Stimulated activated naive CD8-positive, alpha-beta T cell treated with anti-CD3 and anti-CD28 coated beads, Interleukin-15, Interleukin-2, amounts not matched to agents 100 ng/mL and 50 ng/mL, for 24 hours (primary cell): ENCODE measurements around the gene KLF3.
A peak's percentile ranks its signal among the peaks of the same experiment; 100 is the strongest.

Source experiments
- H3K27ac Mint-ChIP-seq: one replicate; pipeline ENCODE4 v1.8.0; 2021; ENCODE audit warnings: mild to moderate bottlenecking, mixed read lengths
- H3K27me3 Mint-ChIP-seq: one replicate; pipeline ENCODE4 v1.8.0; 2021; ENCODE audit warnings: mixed read lengths
- H3K36me3 Mint-ChIP-seq: one replicate; pipeline ENCODE4 v1.8.0; 2021; ENCODE audit warnings: low read depth, mixed read lengths
- H3K4me1 Mint-ChIP-seq: one replicate; pipeline ENCODE4 v1.8.0; 2021; ENCODE audit warnings: low read depth, mixed read lengths
- H3K4me3 Mint-ChIP-seq: one replicate; pipeline ENCODE4 v1.8.0; 2021; ENCODE audit warnings: mild to moderate bottlenecking, mixed read lengths
- H3K9me3 Mint-ChIP-seq: one replicate; pipeline ENCODE4 v1.8.0; 2021; ENCODE audit warnings: mixed read lengths

Gene KLF3

GRCh38 chr4:38723114-38723513, 59.1 kb downstream of the KLF3 start:
- Mint-ChIP-seq H3K9me3 (no peaks in the 10 kb centered on the region), H3K4me1 (no peaks in the 10 kb centered on the region), H3K27me3 (no peaks in the 10 kb centered on the region), H3K4me3 (no peak overlapping the region), H3K36me3 (no peaks in the 10 kb centered on the region), H3K27ac (no peak overlapping the region)

GRCh38 chr4:38723726-38724474, 59.9 kb downstream of the KLF3 start:
- no peaks in the 10 kb centered on the region for H3K36me3 Mint-ChIP-seq
- H3K27ac Mint-ChIP-seq, result peak overlapping the region; percentile 46
- no peaks in the 10 kb centered on the region for H3K9me3 Mint-ChIP-seq
- H3K4me3 Mint-ChIP-seq, result no peak overlapping the region
- peaks cover 2% of the 10 kb centered on the region for H3K4me1 Mint-ChIP-seq
- no peaks in the 10 kb centered on the region for H3K27me3 Mint-ChIP-seq

GRCh38 chr4:38724475-38724808, 60.4 kb downstream of the KLF3 start:
- Mint-ChIP-seq H3K9me3 (no peaks in the 10 kb centered on the region), H3K27ac (peak overlapping the region; percentile 46), H3K4me1 (peaks cover 5% of the 10 kb centered on the region), H3K27me3 (no peaks in the 10 kb centered on the region), H3K36me3 (no peaks in the 10 kb centered on the region), H3K4me3 (no peak overlapping the region)

GRCh38 chr4:38728631-38729141, 64.7 kb downstream of the KLF3 start:
- H3K4me1 Mint-ChIP-seq, result peaks cover 22% of the 10 kb centered on the region
- no peak overlapping the region for H3K4me3 Mint-ChIP-seq

GRCh38 chr4:38730493-38730829, 66.5 kb downstream of the KLF3 start:
- peaks cover 5% of the 10 kb centered on the region for H3K27me3 Mint-ChIP-seq
- no peak overlapping the region for H3K4me3 Mint-ChIP-seq
- H3K4me1 Mint-ChIP-seq, result peaks cover 25% of the 10 kb centered on the region
- no peaks in the 10 kb centered on the region for H3K36me3 Mint-ChIP-seq
- H3K27ac Mint-ChIP-seq, result peak overlapping the region; percentile 68
- H3K9me3 Mint-ChIP-seq, result peaks cover 13% of the 10 kb centered on the region

More at GRCh38 chr4:38728631-38729141, 64.7 kb downstream of the KLF3 start:
- Mint-ChIP-seq H3K36me3 (no peaks in the 10 kb centered on the region), H3K27ac (no peak overlapping the region), H3K9me3 (peaks cover 10% of the 10 kb centered on the region), H3K27me3 (peaks cover 3% of the 10 kb centered on the region)

- Mint-ChIP-seq H3K4me3 (peak overlapping the region; percentile 33), H3K4me1 (peaks cover 25% of the 10 kb centered on the region), H3K36me3 (no peaks in the 10 kb centered on the region), H3K27me3 (peaks cover 8% of the 10 kb centered on the region), H3K27ac (peak overlapping the region; percentile 68), H3K9me3 (peaks cover 13% of the 10 kb centered on the region)
Observed at GRCh38 chr4:38730830-38731646, 67.0 kb downstream of the KLF3 start.

- Mint-ChIP-seq H3K4me1 (peaks cover 25% of the 10 kb centered on the region), H3K36me3 (no peaks in the 10 kb centered on the region), H3K4me3 (peak overlapping the region; percentile 39), H3K9me3 (peaks cover 13% of the 10 kb centered on the region), H3K27ac (peak overlapping the region; percentile 86), H3K27me3 (peaks cover 9% of the 10 kb centered on the region)
Observed at GRCh38 chr4:38733663-38734062, 69.7 kb downstream of the KLF3 start.

GRCh38 chr4:38734446-38734845, 70.4 kb downstream of the KLF3 start:
- Mint-ChIP-seq H3K4me3 (no peak overlapping the region), H3K27me3 (peaks cover 9% of the 10 kb centered on the region), H3K9me3 (peaks cover 13% of the 10 kb centered on the region), H3K4me1 (peaks cover 20% of the 10 kb centered on the region), H3K27ac (no peak overlapping the region), H3K36me3 (no peaks in the 10 kb centered on the region)

- H3K36me3 Mint-ChIP-seq, result no peaks in the 10 kb centered on the region
- H3K27me3 Mint-ChIP-seq, result peaks cover 9% of the 10 kb centered on the region
- peaks cover 13% of the 10 kb centered on the region for H3K9me3 Mint-ChIP-seq
- H3K27ac Mint-ChIP-seq, result no peak overlapping the region
- peaks cover 20% of the 10 kb centered on the region for H3K4me1 Mint-ChIP-seq
- no peak overlapping the region for H3K4me3 Mint-ChIP-seq
Observed at GRCh38 chr4:38734911-38735310, 70.9 kb downstream of the KLF3 start.

- H3K27ac Mint-ChIP-seq, result no peak overlapping the region
- H3K9me3 Mint-ChIP-seq, result peaks cover 13% of the 10 kb centered on the region
- H3K4me3 Mint-ChIP-seq, result no peak overlapping the region
- H3K36me3 Mint-ChIP-seq, result no peaks in the 10 kb centered on the region
- H3K4me1 Mint-ChIP-seq, result peaks cover 10% of the 10 kb centered on the region
- H3K27me3 Mint-ChIP-seq, result peaks cover 9% of the 10 kb centered on the region
Observed at GRCh38 chr4:38735870-38736269, 71.9 kb downstream of the KLF3 start.

GRCh38 chr4:38738940-38739803, 75.2 kb downstream of the KLF3 start:
- peaks cover 11% of the 10 kb centered on the region for H3K4me1 Mint-ChIP-seq
- peaks cover 3% of the 10 kb centered on the region for H3K27me3 Mint-ChIP-seq
- no peak overlapping the region for H3K27ac Mint-ChIP-seq
- no peaks in the 10 kb centered on the region for H3K9me3 Mint-ChIP-seq
- no peaks in the 10 kb centered on the region for H3K36me3 Mint-ChIP-seq
- H3K4me3 Mint-ChIP-seq, result no peak overlapping the region

- Mint-ChIP-seq H3K9me3 (no peaks in the 10 kb centered on the region), H3K27me3 (peaks cover 3% of the 10 kb centered on the region), H3K27ac (no peak overlapping the region), H3K4me3 (no peak overlapping the region), H3K4me1 (peaks cover 9% of the 10 kb centered on the region), H3K36me3 (no peaks in the 10 kb centered on the region)
Observed at GRCh38 chr4:38740303-38740702, 76.3 kb downstream of the KLF3 start.

GRCh38 chr4:38743866-38744265, 79.9 kb downstream of the KLF3 start:
- H3K9me3 Mint-ChIP-seq, result peaks cover 16% of the 10 kb centered on the region
- no peak overlapping the region for H3K4me3 Mint-ChIP-seq
- peaks cover 9% of the 10 kb centered on the region for H3K4me1 Mint-ChIP-seq
- H3K36me3 Mint-ChIP-seq, result peaks cover 14% of the 10 kb centered on the region
- no peak overlapping the region for H3K27ac Mint-ChIP-seq
- H3K27me3 Mint-ChIP-seq, result no peaks in the 10 kb centered on the region

GRCh38 chr4:38745881-38746280, 81.9 kb downstream of the KLF3 start:
- H3K4me3 Mint-ChIP-seq, result no peak overlapping the region
- peaks cover 16% of the 10 kb centered on the region for H3K9me3 Mint-ChIP-seq
- H3K36me3 Mint-ChIP-seq, result peaks cover 14% of the 10 kb centered on the region
- H3K4me1 Mint-ChIP-seq, result peaks cover 9% of the 10 kb centered on the region
- H3K27me3 Mint-ChIP-seq, result no peaks in the 10 kb centered on the region
- no peak overlapping the region for H3K27ac Mint-ChIP-seq

GRCh38 chr4:38747629-38748028, 83.6 kb downstream of the KLF3 start:
- H3K27ac Mint-ChIP-seq, result no peak overlapping the region
- no peak overlapping the region for H3K4me3 Mint-ChIP-seq
- peaks cover 16% of the 10 kb centered on the region for H3K9me3 Mint-ChIP-seq
- peaks cover 19% of the 10 kb centered on the region for H3K4me1 Mint-ChIP-seq
- no peaks in the 10 kb centered on the region for H3K27me3 Mint-ChIP-seq
- peaks cover 14% of the 10 kb centered on the region for H3K36me3 Mint-ChIP-seq
